Measurements from ENCODE around the gene PICK1. TPM values are rescaled to one million over a fixed set of nuclear protein-coding genes. Genes with fewer than 3 reads are reported as not detected.

PICK1 gene
- total and polyA plus RNA-seq, 10 of the 15 experiments (the other 5 are each of a cell fraction or from before 2014, with no cell fraction given), result 0.07 to 19.2 (median 10.9) TPM

DNA sequence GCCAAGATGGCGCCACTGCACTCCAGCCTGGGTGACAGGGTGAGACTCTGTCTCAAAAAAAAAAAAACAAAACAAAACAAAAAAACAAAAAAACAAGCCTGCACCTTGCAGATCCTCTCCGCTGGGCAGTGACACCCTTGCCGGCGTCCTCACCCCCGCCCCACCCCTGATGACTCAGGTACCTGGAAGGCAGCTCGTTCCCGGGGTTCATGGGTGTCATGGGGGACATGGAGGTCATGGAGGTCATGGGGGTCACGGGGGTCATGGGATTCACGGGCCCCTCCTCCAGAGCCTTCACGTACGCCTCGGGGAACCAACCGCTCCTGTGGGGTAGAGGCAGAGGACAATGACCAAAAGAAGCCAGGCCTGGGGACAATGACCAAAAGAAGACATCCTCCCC lies 29.7 kb downstream of the PICK1 start:
- Histone ChIP-seq H3K9me3 (replicated peaks; ENCODE audit: control insufficient read depth, insufficient read depth, low read length) (no peaks in the 10 kb centered on the region), H3K4me1 (ENCODE audit: control insufficient read depth, insufficient read depth, low read length) (no peaks in the 10 kb centered on the region), H3K27me3 (replicated peaks in 1 of 2; ENCODE audit: control insufficient read depth in 2 of 2, insufficient read depth in 2 of 2, low read length in 1 of 2) (peaks cover 4 to 5% of the 10 kb centered on the region in 2 experiments; a peak in 3 of 4 replicates), H3K36me3 (ENCODE audit: control insufficient read depth in 2 of 2, insufficient read depth in 2 of 2, low read length in 1 of 2) (no peaks in the 10 kb centered on the region), H3K79me2 (ENCODE audit: control insufficient read depth, insufficient read depth, low read length) (no peaks in the 10 kb centered on the region), H3K4me3 (no peak overlapping the region), H3K27ac (ENCODE audit: control insufficient read depth, insufficient read depth) (no peak overlapping the region), H2AFZ (ENCODE audit: control insufficient read depth, low read depth, low read length) (no peak overlapping the region), H4K20me1 (ENCODE audit: control insufficient read depth, insufficient read depth) (no peaks in the 10 kb centered on the region), H3K9ac (ENCODE audit: control insufficient read depth, insufficient read depth, low read length) (no peak overlapping the region), H3K4me2 (ENCODE audit: control insufficient read depth, insufficient read depth) (no peak overlapping the region)
- DNase-seq (ENCODE audit: low read depth, low spot score), result no peak
- CTCF ChIA-PET, result no interaction called here
- no peak for FAIRE-seq
- RAD21 ChIA-PET (ENCODE audit: unreplicated experiment), result no interaction called here
- BruUV-seq (replicated peaks), result no TSS peak
- in situ Hi-C loops (cut with MboI), result no loop called here
- POLR2A ChIA-PET, result no interaction called here
- intact Hi-C loops (cut with micrococcal nuclease; ENCODE audit: unreplicated experiment), result no loop called here
- TF ChIP-seq NFXL1 (IDR thresholded peaks at IDR 0.05; ENCODE audit: borderline replicate concordance), result no peak
- no peak for ATAC-seq
- 75% methylated on average over 13 of the region's 13 CpGs for WGBS (ENCODE audit: insufficient coverage, insufficient replicate concordance, low lambda C conversion rate, missing lambda C conversion rate)
- SMC1A ChIA-PET (ENCODE audit: uncharacterized antibody, unreplicated experiment), result interaction anchor here (1.2 kb wide), 1 partner anchor 268 kb away, joined by 3 read pairs; no protein-coding TSS in a partner anchor

GRCh38 chr22:38087855-38088254 lies 30.7 kb downstream of the PICK1 start:
- no peak overlapping the region for H3K4me2 ChIP-seq (ENCODE audit: control insufficient read depth, insufficient read depth)
- ChIA-PET CTCF (no interaction called here), RAD21 (ENCODE audit: unreplicated experiment) (no interaction called here), SMC1A (ENCODE audit: uncharacterized antibody, unreplicated experiment) (interaction anchor here (1.2 kb wide), 1 partner anchor 267 kb away, joined by 3 read pairs; no protein-coding TSS in a partner anchor), POLR2A (no interaction called here)
- DNase-seq (ENCODE audit: low read depth, low spot score), result no peak
- no peak overlapping the region for H3K27ac ChIP-seq (ENCODE audit: control insufficient read depth, insufficient read depth)
- in situ Hi-C loops (cut with MboI) (no loop called here), intact Hi-C loops (cut with micrococcal nuclease; ENCODE audit: unreplicated experiment) (no loop called here)
- WGBS (ENCODE audit: insufficient coverage, insufficient replicate concordance, low lambda C conversion rate, missing lambda C conversion rate), result 54% methylated on average over 11 of the region's 12 CpGs
- no peak overlapping the region for H3K4me3 ChIP-seq
- H3K4me1 ChIP-seq (ENCODE audit: control insufficient read depth, insufficient read depth, low read length), result no peaks in the 10 kb centered on the region
- no peaks in the 10 kb centered on the region for H3K9me3 ChIP-seq (replicated peaks; ENCODE audit: control insufficient read depth, insufficient read depth, low read length)
- no peak for FAIRE-seq
- TF ChIP-seq EED (IDR thresholded peaks at IDR 0.05; ENCODE audit: low read depth), result no peak
- no peak for TF ChIP-seq POU2F2 (IDR thresholded peaks at IDR 0.05; ENCODE audit: borderline replicate concordance, low read depth, low read length)
- no peak for TF ChIP-seq TCF7 (IDR thresholded peaks at IDR 0.05; ENCODE audit: borderline replicate concordance)
- TF ChIP-seq TCF12 (IDR thresholded peaks at IDR 0.05; ENCODE audit: low read depth, low read length), result no peak
- TF ChIP-seq POLR2AphosphoS2 (IDR thresholded peaks at IDR 0.05; ENCODE audit: low read depth, low read length), result no peak
- no peak for TF ChIP-seq ASH2L (IDR thresholded peaks at IDR 0.05; ENCODE audit: borderline replicate concordance, low read depth)
- TF ChIP-seq STAT3 (IDR thresholded peaks at IDR 0.05; ENCODE audit: low read depth, low read length), result no peak
- TF ChIP-seq POLR2AphosphoS5 (IDR thresholded peaks at IDR 0.05; ENCODE audit: low read length), result no peak
- no peak for TF ChIP-seq TARDBP (IDR thresholded peaks at IDR 0.05; ENCODE audit: borderline replicate concordance)
- TF ChIP-seq MAX (IDR thresholded peaks at IDR 0.05; ENCODE audit: low read depth, low read length), result no peak
- TF ChIP-seq SUZ12 (IDR thresholded peaks at IDR 0.05; ENCODE audit: unreplicated experiment), result no peak
- no peak for TF ChIP-seq SIX5 (IDR thresholded peaks at IDR 0.05; ENCODE audit: low read depth, low read length, severe bottlenecking)
- TF ChIP-seq KAT2A (conservative IDR thresholded peaks at IDR 0.05; ENCODE audit: control insufficient read depth, low read depth, low read length), result no peak
- TF ChIP-seq MEF2A (IDR thresholded peaks at IDR 0.05; ENCODE audit: insufficient read depth, low read depth, low read length), result no peak
- no peak for TF ChIP-seq CREB1 (IDR thresholded peaks at IDR 0.05; ENCODE audit: low read depth)
- TF ChIP-seq HDGF (IDR thresholded peaks at IDR 0.05), result no peak
- H3K79me2 ChIP-seq (ENCODE audit: control insufficient read depth, insufficient read depth, low read length), result no peaks in the 10 kb centered on the region
- BruUV-seq (replicated peaks), result no TSS peak
- H3K36me3 ChIP-seq (ENCODE audit: control insufficient read depth in 2 of 2, insufficient read depth in 2 of 2, low read length in 1 of 2), result no peaks in the 10 kb centered on the region
- no peaks in the 10 kb centered on the region; a peak in 2 of 4 replicates for H3K27me3 ChIP-seq (replicated peaks in 1 of 2; ENCODE audit: control insufficient read depth in 2 of 2, insufficient read depth in 2 of 2, low read length in 1 of 2)
- no peaks in the 10 kb centered on the region for H4K20me1 ChIP-seq (ENCODE audit: control insufficient read depth, insufficient read depth)
- H3K9ac ChIP-seq (ENCODE audit: control insufficient read depth, insufficient read depth, low read length), result no peak overlapping the region
- ATAC-seq, result no peak
- H2AFZ ChIP-seq (ENCODE audit: control insufficient read depth, low read depth, low read length), result no peak overlapping the region
